ENCODE measurements around the gene CPVL.
"Not testable (repeated sequence)": the region's sequence is repeated elsewhere in the genome, so short reads cannot be mapped to it uniquely, and the experiment has no call there.

Gene CPVL

GRCh38 chr7:29100924-29101323 lies 45.4 kb downstream of the CPVL start:
- no peaks in the 10 kb centered on the region for H3K36me3 ChIP-seq
- TF ChIP-seq CTCF (IDR thresholded peaks at IDR 0.05; ENCODE audit: low read depth, low read length): no peak
- DNase-seq: no peak
- H3K9me3 ChIP-seq (ENCODE audit: severe bottlenecking): no peaks in the 10 kb centered on the region
- peaks cover 13% of the 10 kb centered on the region for H3K27me3 ChIP-seq (ENCODE audit: insufficient read depth, low read depth, severe bottlenecking)
- H3K4me3 ChIP-seq (ENCODE audit: low read depth, low read length): no peak overlapping the region
- H3K27ac ChIP-seq: no peak overlapping the region

- Histone ChIP-seq H3K4me3 (ENCODE audit: low read depth, low read length) (no peak overlapping the region), H3K27me3 (ENCODE audit: insufficient read depth, low read depth, severe bottlenecking) (peaks cover 13% of the 10 kb centered on the region), H3K9me3 (ENCODE audit: severe bottlenecking) (no peaks in the 10 kb centered on the region), H3K36me3 (no peaks in the 10 kb centered on the region), H3K27ac (no peak overlapping the region)
- no peak for DNase-seq
- no peak for TF ChIP-seq CTCF (IDR thresholded peaks at IDR 0.05; ENCODE audit: low read depth, low read length)
Measured at GRCh38 chr7:29099896-29100847, 46.2 kb downstream of the CPVL start.

GRCh38 chr7:29096446-29096730 lies 49.9 kb downstream of the CPVL start:
- H3K9me3 ChIP-seq (ENCODE audit: severe bottlenecking): no peaks in the 10 kb centered on the region
- TF ChIP-seq CTCF (IDR thresholded peaks at IDR 0.05; ENCODE audit: low read depth, low read length): no peak
- DNase-seq: no peak
- no peak overlapping the region for H3K4me3 ChIP-seq (ENCODE audit: low read depth, low read length)
- no peaks in the 10 kb centered on the region for H3K36me3 ChIP-seq
- H3K27me3 ChIP-seq (ENCODE audit: insufficient read depth, low read depth, severe bottlenecking): peaks cover 27% of the 10 kb centered on the region
- H3K27ac ChIP-seq: no peak overlapping the region

GRCh38 chr7:29095631-29096445 lies 50.5 kb downstream of the CPVL start:
- no peak for DNase-seq
- Histone ChIP-seq H3K9me3 (ENCODE audit: severe bottlenecking) (no peaks in the 10 kb centered on the region), H3K36me3 (no peaks in the 10 kb centered on the region), H3K4me3 (ENCODE audit: low read depth, low read length) (no peak overlapping the region), H3K27ac (no peak overlapping the region), H3K27me3 (ENCODE audit: insufficient read depth, low read depth, severe bottlenecking) (peaks cover 31% of the 10 kb centered on the region)
- TF ChIP-seq CTCF (IDR thresholded peaks at IDR 0.05; ENCODE audit: low read depth, low read length): no peak

GRCh38 chr7:29093091-29093490 lies 53.2 kb downstream of the CPVL start:
- not testable (repeated sequence) for H3K9me3 ChIP-seq (ENCODE audit: severe bottlenecking); H3K36me3 ChIP-seq; H3K4me3 ChIP-seq (ENCODE audit: low read depth, low read length); H3K27ac ChIP-seq; DNase-seq
- peaks cover 35% of the 10 kb centered on the region for H3K27me3 ChIP-seq (ENCODE audit: insufficient read depth, low read depth, severe bottlenecking)

- no peak for DNase-seq
- H3K36me3 ChIP-seq: no peaks in the 10 kb centered on the region
- H3K27me3 ChIP-seq (ENCODE audit: insufficient read depth, low read depth, severe bottlenecking): peaks cover 29% of the 10 kb centered on the region
- H3K9me3 ChIP-seq (ENCODE audit: severe bottlenecking): no peaks in the 10 kb centered on the region
- TF ChIP-seq CTCF (IDR thresholded peaks at IDR 0.05; ENCODE audit: low read depth, low read length): no peak
- no peak overlapping the region for H3K27ac ChIP-seq
- no peak overlapping the region for H3K4me3 ChIP-seq (ENCODE audit: low read depth, low read length)
Measured at GRCh38 chr7:29091715-29092114, 54.6 kb downstream of the CPVL start.

Measured in WERI-Rb-1 (cell line).